Hippocampal formation (tissue), 2 donors: ENCODE data around the gene TSHZ2.

Experiments used
- DNase-seq, 2 donors: peaks; one replicate each; lab custom pipeline; 2025; lab: John Stamatoyannopoulos, UW

Gene TSHZ2

GRCh38 chr20:53201588-53201987 lies 229.4 kb downstream of the TSHZ2 start:
- DNase-seq, result no peak

DNA sequence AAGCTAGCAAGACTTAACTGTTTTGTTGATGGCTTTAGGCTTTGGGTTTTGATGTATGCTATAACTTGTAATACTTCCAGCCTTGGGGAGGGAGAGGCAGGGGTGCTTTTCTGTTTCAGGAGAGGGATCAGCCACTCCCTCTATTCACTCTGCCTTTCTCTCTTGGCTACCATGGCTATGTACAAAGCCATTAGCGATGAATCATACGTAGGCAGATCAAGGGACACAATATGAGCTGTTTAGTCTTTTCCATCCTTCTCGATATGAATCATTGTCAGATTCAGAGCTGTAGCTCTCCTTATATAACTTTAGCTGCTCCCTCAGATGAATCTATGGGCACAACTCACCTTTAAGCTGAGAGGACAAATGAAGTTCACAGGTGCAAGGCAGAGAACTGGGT lies 230.6 kb downstream of the TSHZ2 start:
- peak in 1 of 2 donors; percentile 29 for DNase-seq

GRCh38 chr20:53205046-53205445 lies 232.9 kb downstream of the TSHZ2 start:
- DNase-seq, result no peak

- no peak for DNase-seq
These were observed 236.1 kb downstream of the TSHZ2 start for GRCh38 chr20:53208110-53208832.

GRCh38 chr20:53210041-53210440 lies 237.9 kb downstream of the TSHZ2 start:
- no peak for DNase-seq

DNA sequence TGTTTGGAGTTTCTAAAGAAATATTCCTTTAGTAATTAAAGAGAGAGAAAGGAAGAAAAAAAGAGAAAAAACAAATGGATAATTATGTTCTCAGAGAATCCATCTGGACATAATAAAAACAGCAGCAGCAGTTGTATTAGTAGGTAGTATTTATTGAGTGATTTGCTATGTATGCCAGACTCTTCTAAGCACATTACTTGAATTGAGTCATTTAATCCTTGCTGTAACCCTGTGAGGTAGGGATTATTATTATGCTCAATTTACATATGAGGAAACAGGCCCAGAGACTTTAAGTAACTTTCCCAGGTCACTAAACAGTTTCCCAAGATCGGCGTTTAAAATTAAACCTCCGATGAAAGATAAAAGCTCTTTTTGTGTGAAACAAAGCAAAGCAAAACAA lies 238.8 kb downstream of the TSHZ2 start:
- DNase-seq, result no peak

DNA sequence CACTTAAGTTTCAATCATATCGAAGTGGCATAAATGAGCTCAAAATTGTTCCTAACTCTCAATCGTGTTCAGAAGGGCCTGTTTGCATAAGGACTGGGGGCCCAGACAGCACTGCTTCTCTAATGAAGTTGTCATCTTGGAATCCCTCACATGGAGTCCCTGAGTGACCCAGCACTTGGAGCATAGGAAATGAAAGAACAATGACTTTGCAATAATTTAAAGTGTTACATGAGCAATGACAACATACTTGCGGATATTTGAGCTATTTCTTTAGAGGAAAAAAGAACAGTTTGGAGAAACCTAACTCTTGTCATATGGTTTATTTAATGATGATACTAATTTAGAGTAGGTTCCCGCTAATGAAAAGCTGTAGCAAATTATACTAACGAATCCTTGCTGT lies 239.9 kb downstream of the TSHZ2 start:
- DNase-seq, result no peak

DNA sequence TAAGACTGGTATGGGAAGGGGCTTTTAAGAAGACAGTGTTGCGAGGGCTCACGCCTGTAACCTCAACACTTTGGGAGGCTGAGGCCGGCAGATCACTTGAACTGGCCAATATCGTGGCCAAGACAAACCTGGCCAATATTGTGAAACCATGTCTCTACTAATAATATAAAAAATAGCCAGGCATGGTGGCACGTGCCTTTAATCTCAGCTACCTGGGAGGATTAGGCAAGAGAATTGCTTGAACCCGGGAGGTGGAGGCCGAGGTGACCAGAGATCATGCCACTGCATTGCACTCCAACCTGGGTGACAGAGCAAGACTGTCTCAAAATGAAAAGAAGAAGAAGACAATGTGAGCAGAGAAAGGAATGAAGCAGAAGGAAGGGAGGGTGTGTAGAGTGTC lies 242.2 kb downstream of the TSHZ2 start:
- no peak for DNase-seq

GRCh38 chr20:53215166-53215565 lies 243.0 kb downstream of the TSHZ2 start:
- DNase-seq, result no peak

- DNase-seq, result no peak
These were observed 244.3 kb downstream of the TSHZ2 start for GRCh38 chr20:53216478-53216855.

- DNase-seq, result peak in 1 of 2 donors; percentile 44
These were observed 244.9 kb downstream of the TSHZ2 start for GRCh38 chr20:53216856-53217576.

- DNase-seq, result no peak
These were observed 248.5 kb downstream of the TSHZ2 start for GRCh38 chr20:53220482-53221307.

DNA sequence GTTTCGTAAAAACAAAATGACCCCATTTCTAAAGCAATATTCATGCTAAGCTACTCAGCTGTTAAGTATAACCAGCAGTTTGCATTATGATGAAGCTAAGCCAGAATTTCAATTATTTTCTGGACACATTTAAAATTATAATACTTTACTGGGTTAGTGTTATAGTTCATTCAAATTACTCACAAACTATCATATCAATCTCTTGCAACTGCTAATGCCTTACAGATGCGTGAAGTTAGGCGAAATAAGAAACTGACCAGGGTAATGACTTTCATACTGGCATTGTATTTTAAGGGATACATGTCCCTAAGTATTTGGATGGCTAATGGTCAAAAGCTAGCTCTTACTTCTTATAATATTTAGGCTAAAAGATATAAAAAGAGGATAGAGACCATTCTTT lies 249.6 kb downstream of the TSHZ2 start:
- DNase-seq, result no peak

DNA sequence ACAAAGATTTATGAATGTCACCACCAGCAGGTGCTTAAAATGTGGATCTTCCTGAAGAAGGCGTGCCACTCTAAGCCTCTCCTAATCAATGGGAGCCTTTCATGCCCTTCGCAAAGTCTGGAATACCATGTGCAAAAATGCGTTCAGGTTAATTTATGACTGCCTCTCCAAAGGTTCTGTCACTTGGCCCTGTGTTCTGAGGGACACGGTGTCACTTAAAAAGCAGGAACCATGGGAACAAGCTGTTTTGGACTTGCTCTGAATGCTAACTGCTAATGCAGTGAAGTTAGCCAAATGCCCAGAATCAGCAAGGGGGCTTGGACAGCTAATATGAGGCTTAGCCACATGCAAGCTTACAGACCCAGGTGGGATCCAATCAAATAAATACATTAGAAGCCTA lies 250.3 kb downstream of the TSHZ2 start:
- DNase-seq, result no peak

GRCh38 chr20:53222932-53223331 lies 250.8 kb downstream of the TSHZ2 start:
- no peak for DNase-seq

GRCh38 chr20:53223626-53224172 lies 251.5 kb downstream of the TSHZ2 start:
- no peak for DNase-seq

GRCh38 chr20:53224851-53225250 lies 252.7 kb downstream of the TSHZ2 start:
- DNase-seq, result no peak

DNA sequence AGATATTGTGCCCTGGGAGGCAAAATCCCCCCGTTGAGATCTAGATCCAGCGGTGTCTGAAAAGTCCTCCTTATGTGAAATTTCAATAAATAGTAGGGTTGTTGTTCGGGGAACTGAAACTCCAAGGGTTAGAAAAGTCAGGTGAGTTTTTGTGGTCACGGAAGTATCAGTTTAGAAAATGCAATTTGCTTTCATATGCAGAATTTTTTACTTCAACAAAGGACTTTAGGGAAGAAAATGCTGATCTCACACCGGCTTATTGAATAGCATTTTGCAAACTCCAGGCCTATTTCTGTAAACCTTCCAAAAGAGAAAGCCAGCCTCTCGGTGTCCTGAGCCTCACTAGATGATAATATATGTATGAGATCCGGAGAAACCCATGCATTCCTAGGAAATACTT lies 254.7 kb downstream of the TSHZ2 start:
- DNase-seq, result no peak

DNA sequence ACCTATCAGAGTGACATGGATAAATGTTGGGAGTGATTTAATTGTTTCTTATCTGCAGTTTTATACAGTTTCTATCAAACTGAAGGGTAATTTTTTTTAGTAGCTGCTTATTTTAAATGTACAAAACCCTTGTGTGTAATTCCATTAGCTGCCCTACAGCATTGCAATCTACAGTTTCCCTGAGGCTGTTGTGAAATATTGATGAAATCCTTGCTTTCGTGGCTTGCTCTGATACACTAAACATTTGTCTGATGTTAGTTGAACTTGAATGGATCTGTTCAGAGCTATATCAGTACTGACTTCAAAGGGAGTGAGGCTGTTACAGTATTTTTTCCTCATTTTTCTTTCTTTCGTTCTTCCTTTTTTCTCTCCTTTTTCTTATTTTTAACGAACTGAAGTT lies 255.4 kb downstream of the TSHZ2 start:
- DNase-seq, result no peak

DNA sequence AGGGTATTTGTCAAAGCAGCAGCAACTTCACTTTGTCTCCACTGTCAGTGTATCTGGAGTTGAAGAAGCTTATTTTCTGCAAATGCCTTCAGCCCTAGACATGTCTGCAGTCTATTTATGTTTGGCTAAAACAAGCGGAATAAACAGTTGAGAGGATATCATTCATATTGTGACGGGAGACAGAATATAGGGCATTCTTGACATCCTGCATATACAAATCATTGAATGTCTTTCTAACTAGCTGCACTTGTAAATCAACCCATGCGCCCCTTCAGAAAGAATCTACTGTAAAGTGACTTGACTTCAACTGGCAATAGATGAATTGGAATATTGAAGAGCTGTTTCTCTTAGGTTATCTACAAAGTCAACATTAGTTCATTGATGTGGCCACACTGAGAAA lies 258.9 kb downstream of the TSHZ2 start:
- DNase-seq, result no peak

GRCh38 chr20:53237461-53237860 lies 265.3 kb downstream of the TSHZ2 start:
- no peak for DNase-seq

- DNase-seq, result no peak
These were observed 266.0 kb downstream of the TSHZ2 start for GRCh38 chr20:53238121-53238660.
